HG03108 (cell line): ENCODE measurements around the gene ELOA.
"Not testable (repeated sequence)": the region's sequence is repeated elsewhere in the genome, so short reads cannot be mapped to it uniquely, and the experiment has no call there.

Experiments
- ATAC-seq: cut with Tn5 transposase; IDR thresholded peaks from one replicate; pipeline ENCODE4 v1.9.1; 2021; ENCODE audit warnings: moderate library complexity; ENCODE audit not compliant: unreplicated experiment

Gene ELOA

DNA sequence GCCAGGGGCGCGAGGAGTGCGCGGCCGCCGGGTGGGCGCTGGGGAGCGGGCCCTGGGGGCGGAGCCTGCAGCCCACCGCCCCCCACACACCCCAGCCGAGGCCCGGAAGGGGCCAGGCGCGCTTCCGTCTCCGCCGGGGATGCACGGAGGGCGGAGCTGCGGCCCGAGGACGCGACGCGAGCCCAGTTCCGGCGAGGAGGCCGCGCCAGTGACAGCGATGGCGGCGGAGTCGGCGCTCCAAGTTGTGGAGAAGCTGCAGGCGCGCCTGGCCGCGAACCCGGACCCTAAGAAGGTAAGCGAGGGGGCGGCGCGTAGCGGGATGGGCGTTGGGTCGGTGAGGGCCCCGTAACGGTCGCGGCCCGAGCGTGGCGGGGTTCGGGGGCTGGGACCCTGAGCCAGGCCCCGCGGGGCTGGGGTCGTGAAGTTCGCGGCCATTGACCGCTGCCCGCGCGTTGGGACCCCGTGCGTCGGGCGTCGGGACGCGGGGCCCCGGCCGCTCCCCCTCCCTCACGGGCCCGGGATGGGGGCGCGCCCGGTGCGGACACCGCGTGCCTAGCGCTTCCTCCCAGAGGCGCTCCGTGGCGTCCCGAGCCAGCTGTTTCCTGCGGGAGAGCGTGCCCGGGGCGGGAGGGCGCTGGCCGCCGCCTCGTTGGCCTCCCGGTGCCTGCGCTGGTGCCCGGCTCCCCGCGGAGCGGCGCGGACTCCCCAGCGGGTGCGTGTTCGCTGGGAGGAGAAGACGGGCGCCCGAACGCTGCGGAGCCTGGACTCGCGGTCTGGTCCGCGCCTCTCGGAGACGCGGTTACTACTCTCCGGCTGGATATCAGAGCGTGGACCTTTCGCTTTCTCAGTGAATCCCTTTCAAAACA, at the start of gene ELOA:
Gene ELOA (plus strand): TSS at position 185 of the 866 bp plus-strand sequence. CDS start 33 bp downstream, at position 218.
- peak; percentile 81 for ATAC-seq

GRCh38 chr1:23693599-23693998, 49.7 kb upstream of the ELOA start:
- ATAC-seq: no peak

DNA sequence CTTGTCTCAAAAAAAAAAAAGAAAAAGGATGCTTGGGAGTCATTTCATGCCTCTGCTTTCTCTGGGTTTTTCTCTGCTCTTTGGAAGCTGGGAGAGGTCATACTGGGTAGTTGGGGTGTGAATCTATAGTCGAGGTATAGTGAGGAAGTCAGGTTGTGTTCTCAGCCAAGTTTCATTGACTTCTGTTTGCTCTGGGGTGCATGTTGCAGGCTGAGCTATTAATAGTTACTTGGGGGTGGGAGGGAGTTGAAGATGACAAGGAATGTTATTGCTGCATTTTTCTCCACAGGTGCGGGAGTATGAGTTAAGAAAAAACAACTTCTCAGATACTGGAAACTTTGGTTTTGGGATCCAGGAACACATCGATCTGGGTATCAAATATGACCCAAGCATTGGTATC, 48.9 kb upstream of the ELOA start:
- ATAC-seq: no peak

DNA sequence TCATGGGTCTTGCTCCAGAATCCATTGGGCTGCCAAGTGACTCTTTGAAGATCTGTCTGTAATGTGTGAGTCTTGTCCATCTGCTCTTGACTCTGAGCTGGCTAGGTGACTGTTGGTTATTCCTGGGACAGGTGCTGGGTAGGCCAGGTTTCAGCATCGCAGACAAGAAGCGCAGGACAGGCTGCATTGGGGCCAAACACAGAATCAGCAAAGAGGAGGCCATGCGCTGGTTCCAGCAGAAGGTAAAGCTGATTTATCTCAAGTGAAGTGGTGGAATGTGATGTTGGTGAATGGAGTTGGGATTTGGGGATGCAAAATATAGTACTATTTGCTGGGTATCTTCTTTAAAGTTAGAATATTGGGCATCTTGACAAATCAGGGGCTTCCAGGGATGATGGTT, 47.6 kb upstream of the ELOA start:
- ATAC-seq: no peak

DNA sequence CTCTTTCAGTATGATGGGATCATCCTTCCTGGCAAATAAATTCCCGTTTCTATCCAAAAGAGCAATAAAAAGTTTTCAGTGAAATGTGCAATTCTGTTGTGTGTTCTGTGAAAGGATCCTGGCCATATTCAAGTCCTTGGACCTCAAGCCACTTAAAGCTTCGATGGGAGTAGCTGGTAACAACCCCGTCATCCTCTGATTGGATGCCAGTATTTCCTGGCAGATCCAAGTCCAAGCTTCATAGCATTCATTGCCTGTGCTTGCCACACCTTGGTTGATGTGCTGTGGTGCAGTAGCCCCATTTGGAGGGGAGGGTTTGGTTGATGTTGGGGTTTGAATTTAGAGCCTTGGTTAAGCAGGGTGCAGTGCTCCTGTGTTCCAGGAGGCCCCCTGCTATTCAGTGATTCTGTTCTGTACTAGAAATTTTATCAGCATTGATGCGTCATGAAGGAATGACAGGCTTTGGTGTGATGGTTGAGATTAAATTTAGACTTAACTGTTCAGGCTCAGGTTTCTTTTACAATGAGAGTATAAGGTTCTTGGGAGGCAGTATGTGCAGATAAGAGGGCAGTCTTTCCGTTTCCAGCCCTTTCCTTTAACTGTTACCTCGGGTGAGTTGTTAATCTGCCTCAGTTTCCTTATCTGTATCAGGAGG, 46.8 kb upstream of the ELOA start:
- no peak for ATAC-seq

DNA sequence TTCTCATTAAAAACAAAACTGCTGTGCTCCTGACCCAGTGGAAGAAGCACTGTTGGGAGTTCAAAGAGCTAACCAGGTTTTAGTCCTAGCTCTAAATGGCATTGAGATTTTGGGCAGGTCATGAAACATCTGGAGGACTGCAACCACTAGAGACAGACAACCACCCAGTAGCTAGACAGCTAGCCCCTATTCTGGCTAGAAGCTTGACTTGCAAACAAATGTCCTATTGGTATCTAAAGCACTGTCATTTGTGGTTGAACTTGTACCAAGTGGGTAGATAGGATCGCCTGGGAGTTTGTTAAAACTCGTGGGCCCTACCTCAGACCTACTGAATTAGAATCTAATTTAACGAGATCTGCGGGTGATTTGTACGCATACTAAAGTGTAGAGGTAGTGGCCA, 44.8 kb upstream of the ELOA start:
- no peak for ATAC-seq

- no peak for ATAC-seq
These were observed 43.7 kb upstream of the ELOA start for GRCh38 chr1:23699280-23700179.

- ATAC-seq: no peak
These were observed 42.0 kb upstream of the ELOA start for GRCh38 chr1:23701310-23701709.

DNA sequence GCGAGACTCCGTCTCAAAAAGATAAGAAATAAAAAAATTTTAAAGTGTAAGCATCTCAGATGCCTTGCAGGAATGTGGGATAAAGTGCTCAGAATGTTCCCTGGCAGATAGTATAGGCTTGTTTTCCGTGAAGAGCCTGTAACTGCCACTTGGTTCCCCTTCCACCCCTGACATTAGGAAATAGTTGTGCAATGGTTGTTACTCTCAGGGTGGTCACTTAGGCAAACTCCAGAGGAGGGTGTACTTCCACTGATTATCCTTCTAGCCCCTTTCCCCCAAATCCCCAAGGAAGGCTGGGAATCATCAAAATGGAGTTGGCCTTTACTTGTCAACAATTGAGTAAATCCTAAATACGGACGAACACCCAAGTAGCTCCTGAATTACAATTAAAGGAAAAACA, 41.3 kb upstream of the ELOA start:
- no peak for ATAC-seq

- no peak for ATAC-seq
These were observed 38.3 kb upstream of the ELOA start for GRCh38 chr1:23704834-23705495.

DNA sequence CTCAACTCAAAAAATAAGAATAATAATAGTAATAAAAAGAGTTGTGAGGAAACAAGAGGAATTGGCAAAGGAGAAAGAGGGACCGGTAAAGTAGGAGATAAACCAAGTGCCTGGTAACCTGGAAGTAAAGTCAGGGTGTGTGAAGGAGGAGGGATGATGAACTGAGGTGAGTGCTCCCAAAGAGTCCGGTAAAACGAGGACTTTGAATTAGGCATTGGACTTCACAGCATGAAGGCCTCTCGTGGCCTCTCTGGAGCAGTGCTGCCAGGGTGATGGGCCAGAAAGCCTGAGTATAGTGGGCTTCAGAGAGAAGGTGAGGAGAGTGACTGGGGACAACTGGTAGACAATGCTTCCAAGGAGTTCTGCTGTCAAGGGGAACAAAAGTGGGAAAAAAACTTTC, 34.0 kb upstream of the ELOA start:
- no peak for ATAC-seq

DNA sequence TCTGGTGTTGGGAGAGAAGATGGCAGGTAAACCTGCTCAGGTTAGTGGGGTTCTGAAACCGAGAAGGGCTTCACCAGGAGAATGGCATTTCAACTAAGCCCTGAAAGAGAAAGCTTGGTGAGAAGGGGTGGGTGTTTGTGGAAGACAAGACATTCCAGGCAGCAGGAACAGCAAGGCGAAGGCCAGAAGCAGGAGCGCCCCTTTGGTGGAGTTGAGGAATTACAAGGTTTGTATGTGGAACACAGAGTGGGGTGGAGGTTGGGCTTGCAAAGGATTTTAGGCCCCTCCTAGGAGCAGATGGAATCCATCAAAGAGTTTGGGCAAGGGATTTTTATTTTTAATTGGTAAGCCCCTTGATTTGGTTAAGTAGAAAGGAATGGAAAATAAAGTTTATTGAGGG, 24.8 kb upstream of the ELOA start:
- no peak for ATAC-seq

DNA sequence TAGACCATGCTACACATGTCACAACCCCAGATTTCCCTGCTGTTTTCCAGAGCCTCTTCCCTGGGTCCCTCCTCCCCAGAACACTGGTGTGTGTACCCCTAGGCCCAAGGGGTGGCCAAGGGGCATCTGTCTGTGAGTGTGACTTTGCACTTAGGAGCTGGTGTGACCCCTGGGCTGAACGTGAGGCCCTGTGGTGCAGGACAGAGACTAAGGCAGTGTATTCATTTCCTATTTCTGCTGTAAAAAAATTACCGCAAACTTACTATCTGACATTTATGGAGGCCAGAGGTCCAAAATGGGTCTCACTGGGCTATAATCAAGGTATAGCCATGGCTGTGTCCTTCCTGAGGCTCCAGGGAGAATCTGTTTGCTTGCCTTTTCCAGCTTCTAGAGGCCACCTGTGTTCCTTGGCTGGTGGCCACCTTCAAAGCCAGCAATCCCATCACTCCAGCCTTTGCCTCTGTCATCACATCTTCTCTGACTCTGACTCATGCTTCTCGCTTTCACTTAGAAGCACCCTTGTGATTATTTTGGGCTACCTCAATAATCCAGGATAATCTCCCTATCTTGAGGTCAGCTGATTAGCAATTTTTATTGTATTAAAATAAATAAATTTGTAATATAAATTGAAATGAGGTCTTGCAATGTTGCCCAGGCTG, 24.0 kb upstream of the ELOA start:
- ATAC-seq: no peak

- no peak for ATAC-seq
These were observed 22.8 kb upstream of the ELOA start for GRCh38 chr1:23720256-23720995.

DNA sequence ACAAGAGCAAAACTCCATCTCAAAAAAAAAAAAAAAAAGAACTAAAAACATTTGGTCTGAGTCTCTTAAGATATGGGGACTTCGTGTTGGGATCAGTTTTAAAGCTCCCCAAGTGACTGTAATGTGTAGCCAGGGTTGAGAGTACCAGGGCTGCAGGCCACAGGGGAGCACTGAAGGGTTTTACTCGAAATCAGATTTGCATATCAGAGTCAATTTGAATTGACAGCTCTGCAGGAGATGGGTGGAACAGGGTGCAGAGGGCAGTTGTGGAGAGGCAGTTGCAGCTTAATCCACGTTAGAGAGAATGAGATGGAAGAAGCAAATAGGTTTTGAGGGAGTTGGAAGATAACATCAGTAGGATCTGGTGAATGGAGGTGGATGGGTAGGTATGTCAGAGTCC, 20.6 kb upstream of the ELOA start:
- ATAC-seq: no peak

- no peak for ATAC-seq
These were observed 16.6 kb upstream of the ELOA start for GRCh38 chr1:23726686-23727085.

DNA sequence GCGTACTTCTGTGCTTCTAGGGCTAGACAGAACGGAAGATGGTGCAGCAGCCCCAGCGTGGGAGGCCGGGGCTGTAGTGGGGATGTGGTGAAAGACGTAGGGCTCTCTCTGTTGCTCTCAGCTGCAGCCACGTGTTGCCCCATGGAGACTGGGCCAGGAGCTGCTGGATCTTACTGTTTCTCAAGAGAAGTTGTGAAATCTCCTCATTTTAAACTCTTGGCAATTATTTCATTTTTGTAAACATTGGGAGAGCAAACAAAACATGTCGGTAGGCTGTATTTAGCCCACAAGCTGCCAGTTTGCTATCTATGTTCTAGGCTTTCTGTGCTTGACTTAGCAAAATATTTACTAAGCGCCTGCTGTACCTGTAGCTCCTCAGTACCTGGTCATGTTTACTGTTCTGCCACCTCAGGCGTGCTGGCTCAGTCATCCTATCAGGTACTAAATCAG, 15.9 kb upstream of the ELOA start:
- peak; percentile 27 for ATAC-seq

DNA sequence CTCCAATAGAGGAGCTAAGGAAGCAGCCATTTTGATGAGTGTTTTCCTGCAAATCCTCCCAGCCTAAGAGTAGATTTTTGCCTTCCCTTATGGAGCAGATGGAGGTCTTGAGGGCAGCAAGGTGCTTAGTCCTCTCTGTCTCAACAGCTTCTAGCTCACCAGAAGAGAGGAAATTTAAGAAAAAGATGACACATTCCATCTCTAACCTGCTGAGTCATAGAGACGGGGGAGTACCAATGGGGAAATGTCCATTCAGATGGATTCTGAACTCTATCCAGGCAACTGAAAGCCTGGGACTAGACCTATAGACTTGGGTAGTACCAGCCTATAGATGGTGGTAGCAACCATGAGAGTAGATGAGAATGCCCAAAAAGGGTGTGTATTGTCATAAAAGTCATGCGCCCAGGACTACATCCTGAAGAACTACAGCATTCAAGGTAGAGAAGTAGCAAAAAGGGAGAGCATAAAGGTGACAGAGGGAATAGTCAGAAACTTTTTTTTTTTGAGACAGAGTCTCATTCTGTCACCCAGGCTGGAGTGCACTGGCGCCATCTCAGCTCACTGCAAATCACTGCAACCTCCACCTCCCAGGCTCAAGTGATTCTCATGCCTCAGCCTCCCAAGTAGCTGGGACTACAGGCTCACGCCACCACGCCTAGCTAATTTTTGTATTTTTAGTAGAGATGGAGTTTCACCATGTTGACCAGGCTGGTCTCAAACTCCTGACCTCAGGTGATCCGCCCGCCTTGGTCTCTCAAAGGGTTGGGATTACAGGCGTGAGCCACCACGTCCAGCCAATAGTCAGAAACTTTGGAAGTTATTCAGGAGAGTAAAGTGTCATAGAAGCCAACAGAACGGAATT, 10.7 kb upstream of the ELOA start:
- ATAC-seq: no peak

- not testable (repeated sequence) for ATAC-seq
These were observed 10.0 kb upstream of the ELOA start for GRCh38 chr1:23733281-23733680.
